Uterus (tissue), 2 donors: ENCODE data around the gene FIP1L1.

ENCODE experiments used
- CTCF ChIP-seq, 4 experiments: fragments of 200-600 bp in 2 of 4; fragments of 450-650 bp in 2 of 4; sonication (generic) in 2 of 4; IDR thresholded peaks; one replicate each; pipeline ENCODE4 v1.5.1; 2016 to 2019; ENCODE audit warnings: antibody characterized with exemption in 4 of 4, mild to moderate bottlenecking in 2 of 4, moderate library complexity in 1 of 4
- POLR2A ChIP-seq, 2 donors: fragments of 450-650 bp; IDR thresholded peaks; one replicate each; pipeline ENCODE4 v1.6.1; 2016; ENCODE audit warnings: antibody characterized with exemption in 2 of 2, mild to moderate bottlenecking in 1 of 2, moderate library complexity in 1 of 2

- TF ChIP-seq POLR2A (IDR thresholded peaks at IDR 0.05) (no peak), CTCF (IDR thresholded peaks at IDR 0.05) (no peak)
Observed at GRCh38 chr4:53477038-53477565, 99.7 kb downstream of the FIP1L1 start.
